GM12878 (cell line): ENCODE measurements around the gene ZNF227. TPM values are rescaled to one million over a fixed set of nuclear protein-coding genes. Genes with fewer than 3 reads are reported as not detected.

Experiments
- ATF7 ChIP-seq: fragments of 450-650 bp; IDR thresholded peaks from 2 replicates; pipeline ENCODE4 v1.6.1; 2016; ENCODE audit warnings: low read depth, mild to moderate bottlenecking
- CBFB ChIP-seq: IDR thresholded peaks from 2 replicates; pipeline ENCODE4 v1.6.1; 2016; ENCODE audit warnings: antibody characterized with exemption, low read depth
- CEBPZ ChIP-seq: fragments of 150-350 bp; IDR thresholded peaks from 2 replicates; pipeline ENCODE4 v1.6.1; 2016; ENCODE audit warnings: low read depth, low read length
- CHD2 ChIP-seq: IDR thresholded peaks from 2 replicates; pipeline ENCODE4 v1.6.1; 2011; ENCODE audit warnings: low read depth, low read length, improper control_type of control experiment, borderline replicate concordance
- DPF2 ChIP-seq: fragments of 450-650 bp; IDR thresholded peaks from 2 replicates; pipeline ENCODE4 v1.6.1; 2017; ENCODE audit warnings: mild to moderate bottlenecking
- E2F8 ChIP-seq: fragments of 450-650 bp; IDR thresholded peaks from 2 replicates; pipeline ENCODE4 v1.6.1; 2018; ENCODE audit warnings: mild to moderate bottlenecking, low read depth, moderate library complexity; ENCODE audit not compliant: partially characterized antibody
- HDGF ChIP-seq: fragments of 450-650 bp; IDR thresholded peaks from 2 replicates; pipeline ENCODE4 v1.6.1; 2016; ENCODE audit warnings: antibody characterized with exemption
- IKZF1 ChIP-seq: fragments of 450-650 bp; conservative IDR thresholded peaks from 2 replicates; pipeline ENCODE4 v1.6.1; 2017; ENCODE audit warnings: antibody characterized with exemption, mild to moderate bottlenecking
- IRF3 ChIP-seq: fragments of 450-650 bp; IDR thresholded peaks from 2 replicates; pipeline ENCODE4 v1.6.1; 2014; ENCODE audit warnings: mild to moderate bottlenecking
- KAT2A ChIP-seq: conservative IDR thresholded peaks from 2 replicates; pipeline ENCODE4 v1.6.1; 2011; ENCODE audit warnings: low read depth, low read length; ENCODE audit not compliant: control insufficient read depth
- LARP7 ChIP-seq: fragments of 450-650 bp; IDR thresholded peaks from 2 replicates; pipeline ENCODE4 v1.6.1; 2017; ENCODE audit warnings: mild to moderate bottlenecking
- MEF2B ChIP-seq: fragments of 450-650 bp; IDR thresholded peaks from 2 replicates; pipeline ENCODE4 v1.6.1; 2018; ENCODE audit warnings: mild to moderate bottlenecking, moderate library complexity; ENCODE audit not compliant: partially characterized antibody, poor library complexity, severe bottlenecking
- NBN ChIP-seq: fragments of 450-650 bp; IDR thresholded peaks from 2 replicates; pipeline ENCODE4 v1.6.1; 2016
- NFIC ChIP-seq: IDR thresholded peaks from 2 replicates; pipeline ENCODE4 v1.6.1; 2012; ENCODE audit warnings: low read depth, mild to moderate bottlenecking, inconsistent platforms, low read length, moderate library complexity
- NR2C1 ChIP-seq: fragments of 450-650 bp; IDR thresholded peaks from 2 replicates; pipeline ENCODE4 v1.6.1; 2017; ENCODE audit warnings: antibody characterized with exemption, mild to moderate bottlenecking, moderate library complexity
- NRF1 ChIP-seq: conservative IDR thresholded peaks from 2 replicates; pipeline ENCODE4 v1.6.1; 2011; ENCODE audit warnings: mild to moderate bottlenecking, low read depth, low read length, improper control_type of control experiment
- PBX3 ChIP-seq: IDR thresholded peaks from 2 replicates; pipeline ENCODE4 v1.6.1; 2011; ENCODE audit warnings: mild to moderate bottlenecking, low read depth, low read length, moderate library complexity; ENCODE audit not compliant: insufficient replicate concordance
- PML ChIP-seq: IDR thresholded peaks from 2 replicates; pipeline ENCODE4 v1.6.1; 2012; ENCODE audit warnings: low read length, inconsistent platforms
- POLR2AphosphoS2 ChIP-seq: IDR thresholded peaks from 2 replicates; pipeline ENCODE4 v1.6.1; 2011; ENCODE audit warnings: low read depth, mild to moderate bottlenecking, low read length, improper control_type of control experiment, moderate library complexity
- SUPT20H ChIP-seq: IDR thresholded peaks from 2 replicates; pipeline ENCODE4 v1.6.1; 2011; ENCODE audit warnings: low read depth, mild to moderate bottlenecking, low read length, moderate library complexity, borderline replicate concordance; ENCODE audit not compliant: control insufficient read depth
- TCF12 ChIP-seq: IDR thresholded peaks from 2 replicates; pipeline ENCODE4 v1.6.1; 2011; ENCODE audit warnings: low read depth, mild to moderate bottlenecking, low read length
- ZNF384 ChIP-seq: IDR thresholded peaks from 2 replicates; pipeline ENCODE4 v1.6.1; 2012; ENCODE audit warnings: low read depth, mild to moderate bottlenecking, low read length, improper control_type of control experiment, borderline replicate concordance
- polyA plus RNA-seq, 11 experiments: library from polyadenylated mRNA; depleted of rRNA in 4 of 11; unstranded in 6 of 11; stranded (reverse) in 5 of 11; fragments of >200 nt; fragmentation: Nextera tagmentation in 4 of 11; fragmentation: Illumina TruSeq in 1 of 11; extraction: Ambion mirVana in 4 of 11; extraction: Trizol in 1 of 11; gene quantifications; 1 replicate in 1 of 11; 2 replicates in 10 of 11; pipeline versions ENCODE4 v1.2.1 to v1.2.3, GENCODE V29; 2011 to 2016; ENCODE audit warnings: inconsistent platforms in 2 of 11, missing spikeins in 2 of 11, low read depth in 1 of 11
- total RNA-seq, 4 experiments: library from RNA; depleted of rRNA in 3 of 4; stranded (reverse); fragments of >200 nt in 3 of 4; fragmentation: Illumina TruSeq in 1 of 4; extraction: Trizol in 1 of 4; gene quantifications; 2 replicates each; pipeline versions ENCODE4 v1.2.1 to v1.2.3, GENCODE V29; 2013 to 2021

The ZNF227 gene
- total and polyA plus RNA-seq, 10 of the 15 experiments (the other 5 are each of a cell fraction or from before 2014, with no cell fraction given), result 4.3 to 22.9 (median 13.0) TPM

GRCh38 chr19:44164673-44165512, 47.4 kb upstream of the ZNF227 start, which contains the start of gene ZNF226 (continued):
- TF ChIP-seq E2F8, result peak; percentile 72
- TF ChIP-seq NBN, result peak; percentile 65; the same call in 1 of the 2 replicates
- TF ChIP-seq IKZF1, result peak; percentile 98
- no peak for TF ChIP-seq LARP7
- TF ChIP-seq PBX3, result no peak
- TF ChIP-seq NR2C1, result peak; percentile 80
- peak; percentile 64 for TF ChIP-seq CHD2
- TF ChIP-seq ATF7, result peak; percentile 66
- TF ChIP-seq KAT2A, result no peak
- no peak for TF ChIP-seq ZNF384
- TF ChIP-seq SUPT20H, result no peak
- TF ChIP-seq CEBPZ, result no peak
- no peak for TF ChIP-seq MEF2B
- peak; percentile 32; the same call in 1 of the 2 replicates for TF ChIP-seq CBFB
- peak; percentile 71 for TF ChIP-seq POLR2AphosphoS2
- no peak for TF ChIP-seq DPF2
- TF ChIP-seq NRF1, result no peak
- TF ChIP-seq IRF3, result no peak
- TF ChIP-seq HDGF, result peak; percentile 21; the same call in 1 of the 2 replicates
- peak; percentile 48; the same call in 1 of the 2 replicates for TF ChIP-seq TCF12
- peak; percentile 27; the same call in 1 of the 2 replicates for TF ChIP-seq NFIC
- peak; percentile 70 for TF ChIP-seq PML
